Body of pancreas (tissue), 4 donors: Measurements from ENCODE around the gene TAPT1. TPM values are rescaled to one million over a fixed set of nuclear protein-coding genes. Genes with fewer than 3 reads are reported as not detected.

Experiments
- ATAC-seq: fragments of 150-250 bp; one replicate; pipeline ENCODE4 v1.9.1; 2016
- DNase-seq, 4 donors: peaks; one replicate each; pipeline ENCODE4 v3.0.0-alpha.2; 2019
- H3K27ac ChIP-seq, 4 donors: fragments of 200-600 bp; sonication (generic); 1 replicate in 3 of 4; 2 replicates in 1 of 4; pipeline versions ENCODE4 v1.5.1 to v1.6.1; 2016 to 2019; ENCODE audit warnings: mild to moderate bottlenecking in 1 of 4, mixed read lengths in 1 of 4, moderate library complexity in 1 of 4
- H3K27me3 ChIP-seq, 2 donors: fragments of 200-600 bp; sonication (generic); one replicate each; pipeline ENCODE4 v1.6.0; 2016; ENCODE audit warnings: mild to moderate bottlenecking in 1 of 2
- H3K36me3 ChIP-seq, 2 donors: fragments of 200-600 bp; sonication (generic); replicated peaks in 1 of 2; 2 replicates each; pipeline ENCODE4 v1.5.1; 2016; ENCODE audit warnings: low read depth in 2 of 2; ENCODE audit not compliant: insufficient read depth in 1 of 2
- H3K4me1 ChIP-seq: fragments of 200-600 bp; sonication (generic); one replicate; pipeline ENCODE4 v1.6.0; 2016
- H3K4me3 ChIP-seq, 2 donors: fragments of 200-600 bp; sonication (generic); 1 replicate in 1 of 2; 2 replicates in 1 of 2; pipeline ENCODE4 v1.5.1; 2016 to 2019
- H3K9me3 ChIP-seq, 3 donors: fragments of 200-600 bp; sonication (generic); 1 replicate in 2 of 3; 2 replicates in 1 of 3; pipeline ENCODE4 v1.5.1; 2016
- POLR2A ChIP-seq, 3 donors: fragments of 450-650 bp; IDR thresholded peaks; one replicate each; pipeline ENCODE4 v1.6.1; 2016; ENCODE audit warnings: antibody characterized with exemption in 3 of 3, mild to moderate bottlenecking in 2 of 3
- WGBS, 2 donors: methylation state at CpG; one replicate each; pipeline ENCODE4 v1.1.5; 2017; 5-methylcytosine and 5-hydroxymethylcytosine counted together
- intact Hi-C: fragments of 100-400 bp; cut with DNase I; formaldehyde crosslinking; loops from one replicate; pipeline ENCODE4 v1.15.1; 2023
- total RNA-seq, 2 donors: library from RNA; depleted of rRNA; stranded (reverse); fragments of >200 nt; gene quantifications; one replicate each; pipeline ENCODE4 v1.1.0, GENCODE V29; 2016
- TF ChIP-seq, protein P1 (sequence below), 7 experiments: fragments of 450-650 bp in 4 of 7; fragments of 200-600 bp in 3 of 7; sonication (generic) in 3 of 7; IDR thresholded peaks; one replicate each; pipeline ENCODE4 v1.5.1; 2016 to 2019; ENCODE audit warnings: antibody characterized with exemption in 7 of 7

TAPT1 gene
- total RNA-seq, 2 donors from 2014 or later, result 26.4 to 30.9 TPM

DNA sequence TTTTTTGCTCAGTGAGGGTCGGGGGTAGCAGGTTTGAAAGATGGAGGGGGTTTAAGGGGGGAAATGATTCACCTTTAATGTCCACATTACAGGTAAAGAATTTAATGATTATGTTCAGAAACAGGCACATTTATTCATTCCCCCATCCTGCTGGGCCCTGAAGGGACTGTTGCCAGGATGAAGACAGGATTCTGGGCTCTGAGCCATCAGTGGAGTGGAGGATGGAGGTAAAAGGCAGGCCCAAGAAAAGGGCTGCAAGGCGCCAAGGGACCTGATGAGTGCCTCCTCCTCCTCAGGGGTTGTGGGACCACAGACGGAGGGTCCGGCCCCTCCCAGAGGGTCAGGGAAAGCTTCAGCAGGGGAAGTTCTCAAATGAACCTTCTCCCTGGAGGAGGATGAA lies 102.0 kb downstream of the TAPT1 start:
- intact Hi-C loops, result no loop called here
- no peaks in the 10 kb centered on the region for H3K9me3 ChIP-seq
- DNase-seq (no peak), ATAC-seq (no peak)
- peaks cover 14% of the 10 kb centered on the region for H3K4me1 ChIP-seq
- H3K4me3 ChIP-seq, result no peak overlapping the region
- peak overlapping the region in 1 of 4 donors; percentile 59 for H3K27ac ChIP-seq
- WGBS, 2 donors, result 73 to 77% methylated on average over 4 of the region's 4 CpGs
- no peaks in the 10 kb centered on the region for H3K27me3 ChIP-seq
- TF ChIP-seq POLR2A (IDR thresholded peaks at IDR 0.05), result no peak
- TF ChIP-seq, protein P1, sequence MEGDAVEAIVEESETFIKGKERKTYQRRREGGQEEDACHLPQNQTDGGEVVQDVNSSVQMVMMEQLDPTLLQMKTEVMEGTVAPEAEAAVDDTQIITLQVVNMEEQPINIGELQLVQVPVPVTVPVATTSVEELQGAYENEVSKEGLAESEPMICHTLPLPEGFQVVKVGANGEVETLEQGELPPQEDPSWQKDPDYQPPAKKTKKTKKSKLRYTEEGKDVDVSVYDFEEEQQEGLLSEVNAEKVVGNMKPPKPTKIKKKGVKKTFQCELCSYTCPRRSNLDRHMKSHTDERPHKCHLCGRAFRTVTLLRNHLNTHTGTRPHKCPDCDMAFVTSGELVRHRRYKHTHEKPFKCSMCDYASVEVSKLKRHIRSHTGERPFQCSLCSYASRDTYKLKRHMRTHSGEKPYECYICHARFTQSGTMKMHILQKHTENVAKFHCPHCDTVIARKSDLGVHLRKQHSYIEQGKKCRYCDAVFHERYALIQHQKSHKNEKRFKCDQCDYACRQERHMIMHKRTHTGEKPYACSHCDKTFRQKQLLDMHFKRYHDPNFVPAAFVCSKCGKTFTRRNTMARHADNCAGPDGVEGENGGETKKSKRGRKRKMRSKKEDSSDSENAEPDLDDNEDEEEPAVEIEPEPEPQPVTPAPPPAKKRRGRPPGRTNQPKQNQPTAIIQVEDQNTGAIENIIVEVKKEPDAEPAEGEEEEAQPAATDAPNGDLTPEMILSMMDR (IDR thresholded peaks at IDR 0.05), result no peak
- H3K36me3 ChIP-seq, result no peaks in the 10 kb centered on the region

DNA sequence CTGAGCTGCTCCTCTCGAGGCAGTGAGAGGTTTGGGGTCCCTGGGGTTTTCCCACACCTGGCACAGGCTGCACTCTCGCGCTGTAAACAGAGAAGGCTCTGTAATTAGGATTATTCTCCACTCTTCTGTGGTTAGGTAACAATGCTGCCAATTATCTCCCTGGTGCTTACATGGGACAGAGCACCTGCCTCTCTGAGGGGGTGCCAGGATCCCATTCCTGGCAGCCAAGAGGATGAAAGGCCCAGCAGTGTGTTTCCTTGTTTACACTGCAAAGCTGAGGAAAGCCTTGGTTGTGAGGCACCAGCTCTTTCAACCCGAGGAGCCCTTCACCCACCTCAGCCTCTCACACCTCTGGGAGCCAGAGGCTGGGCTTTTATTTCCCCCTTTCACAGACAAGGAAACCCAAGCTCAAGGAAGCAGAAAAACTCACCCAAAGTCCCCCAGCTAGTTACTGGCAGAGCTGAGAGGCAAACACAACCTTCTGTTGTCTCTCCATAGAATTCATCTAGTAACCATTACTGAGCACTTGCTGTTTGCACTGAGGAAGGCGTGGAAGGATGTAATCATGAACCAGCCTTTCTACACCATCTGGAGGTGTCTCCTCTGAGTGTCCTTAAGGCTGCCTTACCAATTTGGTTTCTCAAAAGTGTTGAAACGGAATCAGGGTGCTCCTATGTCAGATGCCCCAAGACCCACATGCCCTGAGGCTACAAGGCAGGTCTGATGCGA lies 102.8 kb downstream of the TAPT1 start:
- WGBS, 2 donors, result 46 to 65% methylated on average over 6 to 7 of the region's 7 CpGs
- TF ChIP-seq, protein P1 (IDR thresholded peaks at IDR 0.05), result no peak
- no peak for TF ChIP-seq POLR2A (IDR thresholded peaks at IDR 0.05)
- Histone ChIP-seq H3K4me1 (peaks cover 7% of the 10 kb centered on the region), H3K4me3 (no peak overlapping the region), H3K36me3 (no peaks in the 10 kb centered on the region), H3K9me3 (no peaks in the 10 kb centered on the region), H3K27me3 (no peaks in the 10 kb centered on the region), H3K27ac (peak overlapping the region in 3 of 4 donors; percentile 21 to 59 (median 58))
- peak; percentile 72 for ATAC-seq
- intact Hi-C loops, result no loop called here
- DNase-seq, result peak in 2 of 4 donors; percentile 21 to 28

DNA sequence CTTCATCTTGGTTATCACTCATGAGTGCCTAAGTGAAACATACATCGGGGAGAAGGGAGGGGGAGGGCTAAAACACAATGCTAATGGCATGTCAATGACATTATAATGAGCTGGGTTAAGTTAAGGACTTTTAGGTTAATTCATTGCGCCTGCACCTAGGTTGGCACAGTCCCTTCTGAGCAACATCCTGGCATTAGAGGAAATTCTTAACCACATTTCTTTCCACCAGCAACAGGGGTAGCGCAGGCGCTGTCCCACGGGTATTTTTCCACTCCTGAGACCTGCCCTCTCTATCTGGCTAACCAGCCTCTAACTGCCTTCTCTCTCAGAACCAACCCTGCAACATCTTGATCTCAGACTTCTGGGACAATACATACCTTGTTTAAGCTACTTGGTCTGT lies 103.5 kb downstream of the TAPT1 start:
- 70 to 78% methylated on average over 5 of the region's 5 CpGs for whole genome bisulfite sequencing, 2 donors
- no peaks in the 10 kb centered on the region for H3K36me3 ChIP-seq
- intact Hi-C loops, result no loop called here
- H3K4me1 ChIP-seq, result peaks cover 7% of the 10 kb centered on the region
- ATAC-seq (peak; percentile 23), DNase-seq (no peak)
- H3K27me3 ChIP-seq, result no peaks in the 10 kb centered on the region
- H3K9me3 ChIP-seq, result no peaks in the 10 kb centered on the region
- TF ChIP-seq, protein P1 (IDR thresholded peaks at IDR 0.05), result no peak
- no peak for TF ChIP-seq POLR2A (IDR thresholded peaks at IDR 0.05)
- H3K4me3 ChIP-seq, result no peak overlapping the region
- peak overlapping the region in 3 of 4 donors; percentile 21 to 59 (median 58) for H3K27ac ChIP-seq

DNA sequence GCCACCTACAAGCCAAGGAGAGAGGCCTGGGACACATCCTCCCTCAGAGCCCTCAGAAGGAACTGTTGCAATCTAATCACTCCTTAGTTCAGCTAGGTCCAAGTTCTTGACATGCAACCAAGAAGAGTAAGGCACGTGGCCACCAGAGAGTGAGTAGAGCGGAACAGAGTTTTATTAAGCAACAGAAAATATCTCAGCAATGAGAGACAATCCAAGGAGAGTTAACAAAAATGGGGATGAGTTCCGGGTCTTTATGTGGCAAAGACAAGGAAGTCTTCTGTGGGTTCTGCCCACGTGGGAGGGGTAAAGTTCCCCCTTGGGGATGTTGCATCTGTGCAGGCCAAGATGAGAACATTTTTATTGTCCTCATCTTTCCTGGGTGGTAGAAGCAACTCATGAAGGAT lies 104.0 kb downstream of the TAPT1 start:
- peaks cover 7% of the 10 kb centered on the region for H3K4me1 ChIP-seq
- intact Hi-C loops, result no loop called here
- no peak for ATAC-seq
- no peak for DNase-seq
- no peaks in the 10 kb centered on the region for H3K36me3 ChIP-seq
- TF ChIP-seq, protein P1 (IDR thresholded peaks at IDR 0.05), result no peak
- TF ChIP-seq POLR2A (IDR thresholded peaks at IDR 0.05), result no peak
- no peaks in the 10 kb centered on the region for H3K27me3 ChIP-seq
- 63 to 79% methylated on average over 4 of the region's 4 CpGs for whole genome bisulfite sequencing, 2 donors
- no peak overlapping the region for H3K4me3 ChIP-seq
- H3K27ac ChIP-seq, result no peak overlapping the region
- H3K9me3 ChIP-seq, result no peaks in the 10 kb centered on the region

DNA sequence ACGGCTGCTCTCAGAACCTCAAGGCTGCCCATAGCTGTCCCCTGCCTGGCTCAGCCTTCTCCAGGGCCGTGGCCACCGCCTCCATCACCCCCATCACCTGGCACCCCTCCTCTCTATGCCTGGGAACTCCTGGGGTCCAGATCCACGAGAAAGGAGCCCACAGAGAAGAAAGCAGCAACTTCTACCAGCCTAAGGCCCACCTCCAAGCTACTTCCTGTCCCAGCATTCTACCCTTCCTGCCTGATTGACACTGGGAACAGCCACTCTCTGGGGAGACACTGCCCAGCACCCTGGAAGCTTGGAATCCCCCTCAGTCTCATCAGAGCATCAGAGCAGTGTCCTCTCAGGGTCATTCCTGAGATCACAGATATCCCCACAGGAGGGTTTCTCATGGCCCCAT lies 105.6 kb downstream of the TAPT1 start:
- WGBS, 2 donors, result 81 to 82% methylated on average over 4 of the region's 4 CpGs
- H3K27ac ChIP-seq, result no peak overlapping the region
- peaks cover 7% of the 10 kb centered on the region for H3K4me1 ChIP-seq
- H3K9me3 ChIP-seq, result no peaks in the 10 kb centered on the region
- H3K27me3 ChIP-seq, result no peaks in the 10 kb centered on the region
- ATAC-seq (no peak), DNase-seq (no peak)
- TF ChIP-seq, protein P1 (IDR thresholded peaks at IDR 0.05), result no peak
- no peak for TF ChIP-seq POLR2A (IDR thresholded peaks at IDR 0.05)
- H3K36me3 ChIP-seq, result no peaks in the 10 kb centered on the region
- intact Hi-C loops, result no loop called here
- H3K4me3 ChIP-seq, result no peak overlapping the region
